ENCODE measurements around the gene NBL1. TPM values are rescaled to one million over a fixed set of nuclear protein-coding genes. Genes with fewer than 3 reads are reported as not detected.

The NBL1 gene
- total and polyA plus RNA-seq, 9 of the 15 experiments (the other 6 are each of a cell fraction or from before 2014, with no cell fraction given) = 0.10 to 3.7 (median 1.8) TPM; not detected in 1

GRCh38 chr1:19687414-19687813 is 43.3 kb downstream of the NBL1 start:
- no peak for DNase-seq (ENCODE audit: extremely low read depth in 1 of 4, low spot score in 3 of 4)
- Histone ChIP-seq H3K36me3 (ENCODE audit: control insufficient read depth, insufficient read depth, low read length) (no peaks in the 10 kb centered on the region), H2AFZ (ENCODE audit: low read depth, low read length) (no peak overlapping the region), H3K9me1 (ENCODE audit: control insufficient read depth, insufficient read depth, low read length) (no peaks in the 10 kb centered on the region), H3K9ac (ENCODE audit: insufficient read depth in 1 of 2, low read depth in 2 of 2, low read length in 2 of 2) (no peak overlapping the region), H4K20me1 (replicated peaks; ENCODE audit: control insufficient read depth, insufficient read depth, low read length) (0 out of 2 replicates have a peak, but pooled peaks cover 3% of the 10 kb centered on the region), H3K27ac (ENCODE audit: extremely low read depth, low read depth, low read length) (no peak overlapping the region), H3K27me3 (ENCODE audit: control insufficient read depth in 2 of 2, insufficient read depth in 2 of 2, low read length in 2 of 2) (peaks cover 7 to 37% of the 10 kb centered on the region in 2 experiments; a peak in 3 of 5 replicates), H3K4me2 (ENCODE audit: insufficient read depth, low read length) (no peak overlapping the region), H3K4me1 (replicated peaks in 1 of 2; ENCODE audit: control insufficient read depth in 2 of 2, insufficient read depth in 2 of 2, low read length in 2 of 2) (no peaks in the 10 kb centered on the region), H3K4me3 (no peak overlapping the region), H3K9me3 (replicated peaks; ENCODE audit: control insufficient read depth, insufficient read depth, low read depth, low read length) (no peaks in the 10 kb centered on the region), H3K79me2 (ENCODE audit: control insufficient read depth, insufficient read depth, low read length) (no peaks in the 10 kb centered on the region)
- no peak for FAIRE-seq
- in situ Hi-C loops (cut with MboI) (no loop called here), intact Hi-C loops (cut with micrococcal nuclease) (no loop called here)
- BruUV-seq (replicated peaks) = no TSS peak
- ChIA-PET POLR2A (interaction anchor here (0.8 to 1.4 kb wide), 2 partner anchors 10 to 30 kb away, joined by 3 read pairs; no protein-coding TSS in a partner anchor), CTCF (ENCODE audit: low intra/inter-chr PET ratio) (no interaction called here)
- 0% methylated on average over 1 of the region's 1 CpG for WGBS (ENCODE audit: insufficient coverage, low coverage, missing lambda C conversion rate)
- no peak for ATAC-seq
- TF ChIP-seq ZNF511 (CRISPR knock-in tag; IDR thresholded peaks at IDR 0.05) = no peak
- TF ChIP-seq ZBTB26 (CRISPR knock-in tag; IDR thresholded peaks at IDR 0.05) = no peak
- no peak for TF ChIP-seq ZNF445 (CRISPR knock-in tag; IDR thresholded peaks at IDR 0.05; ENCODE audit: low read depth)
- TF ChIP-seq GATA2 (CRISPR knock-in tag; IDR thresholded peaks at IDR 0.05) = no peak
- no peak for TF ChIP-seq ZFX (CRISPR knock-in tag; IDR thresholded peaks at IDR 0.05)
- TF ChIP-seq, protein P1, sequence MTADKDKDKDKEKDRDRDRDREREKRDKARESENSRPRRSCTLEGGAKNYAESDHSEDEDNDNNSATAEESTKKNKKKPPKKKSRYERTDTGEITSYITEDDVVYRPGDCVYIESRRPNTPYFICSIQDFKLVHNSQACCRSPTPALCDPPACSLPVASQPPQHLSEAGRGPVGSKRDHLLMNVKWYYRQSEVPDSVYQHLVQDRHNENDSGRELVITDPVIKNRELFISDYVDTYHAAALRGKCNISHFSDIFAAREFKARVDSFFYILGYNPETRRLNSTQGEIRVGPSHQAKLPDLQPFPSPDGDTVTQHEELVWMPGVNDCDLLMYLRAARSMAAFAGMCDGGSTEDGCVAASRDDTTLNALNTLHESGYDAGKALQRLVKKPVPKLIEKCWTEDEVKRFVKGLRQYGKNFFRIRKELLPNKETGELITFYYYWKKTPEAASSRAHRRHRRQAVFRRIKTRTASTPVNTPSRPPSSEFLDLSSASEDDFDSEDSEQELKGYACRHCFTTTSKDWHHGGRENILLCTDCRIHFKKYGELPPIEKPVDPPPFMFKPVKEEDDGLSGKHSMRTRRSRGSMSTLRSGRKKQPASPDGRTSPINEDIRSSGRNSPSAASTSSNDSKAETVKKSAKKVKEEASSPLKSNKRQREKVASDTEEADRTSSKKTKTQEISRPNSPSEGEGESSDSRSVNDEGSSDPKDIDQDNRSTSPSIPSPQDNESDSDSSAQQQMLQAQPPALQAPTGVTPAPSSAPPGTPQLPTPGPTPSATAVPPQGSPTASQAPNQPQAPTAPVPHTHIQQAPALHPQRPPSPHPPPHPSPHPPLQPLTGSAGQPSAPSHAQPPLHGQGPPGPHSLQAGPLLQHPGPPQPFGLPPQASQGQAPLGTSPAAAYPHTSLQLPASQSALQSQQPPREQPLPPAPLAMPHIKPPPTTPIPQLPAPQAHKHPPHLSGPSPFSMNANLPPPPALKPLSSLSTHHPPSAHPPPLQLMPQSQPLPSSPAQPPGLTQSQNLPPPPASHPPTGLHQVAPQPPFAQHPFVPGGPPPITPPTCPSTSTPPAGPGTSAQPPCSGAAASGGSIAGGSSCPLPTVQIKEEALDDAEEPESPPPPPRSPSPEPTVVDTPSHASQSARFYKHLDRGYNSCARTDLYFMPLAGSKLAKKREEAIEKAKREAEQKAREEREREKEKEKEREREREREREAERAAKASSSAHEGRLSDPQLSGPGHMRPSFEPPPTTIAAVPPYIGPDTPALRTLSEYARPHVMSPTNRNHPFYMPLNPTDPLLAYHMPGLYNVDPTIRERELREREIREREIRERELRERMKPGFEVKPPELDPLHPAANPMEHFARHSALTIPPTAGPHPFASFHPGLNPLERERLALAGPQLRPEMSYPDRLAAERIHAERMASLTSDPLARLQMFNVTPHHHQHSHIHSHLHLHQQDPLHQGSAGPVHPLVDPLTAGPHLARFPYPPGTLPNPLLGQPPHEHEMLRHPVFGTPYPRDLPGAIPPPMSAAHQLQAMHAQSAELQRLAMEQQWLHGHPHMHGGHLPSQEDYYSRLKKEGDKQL (CRISPR knock-in tag; IDR thresholded peaks at IDR 0.05; ENCODE audit: borderline replicate concordance) = no peak
- TF ChIP-seq BCOR (IDR thresholded peaks at IDR 0.05) = 0 out of 2 replicates have a peak, but pooled peaks have one; percentile 22
- no peak for TF ChIP-seq SNAPC5 (CRISPR knock-in tag; IDR thresholded peaks at IDR 0.05)
- TF ChIP-seq ZNF24 (IDR thresholded peaks at IDR 0.05) = no peak
- no peak for TF ChIP-seq ZNF431 (CRISPR knock-in tag; IDR thresholded peaks at IDR 0.05)
- TF ChIP-seq ARID3B (CRISPR knock-in tag; IDR thresholded peaks at IDR 0.05; ENCODE audit: borderline replicate concordance) = no peak
- TF ChIP-seq, protein P2, sequence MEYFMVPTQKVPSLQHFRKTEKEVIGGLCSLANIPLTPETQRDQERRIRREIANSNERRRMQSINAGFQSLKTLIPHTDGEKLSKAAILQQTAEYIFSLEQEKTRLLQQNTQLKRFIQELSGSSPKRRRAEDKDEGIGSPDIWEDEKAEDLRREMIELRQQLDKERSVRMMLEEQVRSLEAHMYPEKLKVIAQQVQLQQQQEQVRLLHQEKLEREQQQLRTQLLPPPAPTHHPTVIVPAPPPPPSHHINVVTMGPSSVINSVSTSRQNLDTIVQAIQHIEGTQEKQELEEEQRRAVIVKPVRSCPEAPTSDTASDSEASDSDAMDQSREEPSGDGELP (CRISPR knock-in tag; IDR thresholded peaks at IDR 0.05; ENCODE audit: borderline replicate concordance) = no peak
- TF ChIP-seq POLR2G (IDR thresholded peaks at IDR 0.05; ENCODE audit: low read depth, low read length) = no peak
